ENCODE data around the gene TMC3. TPM values are rescaled to one million over a fixed set of nuclear protein-coding genes. Genes with fewer than 3 reads are reported as not detected.

Gene TMC3
- total and polyA plus RNA-seq, 7 experiments from 2014 or later = not detected

GRCh38 chr15:81299156-81299555 is 74.9 kb downstream of the TMC3 start:
- ChIA-PET POLR2A (interaction anchor here (1.2 to 23.2 kb wide), 10 partner anchors 3 to 301 kb away, joined by 3 to 642 read pairs (median 178); partner anchors contain the start of genes STARD5 and TLNRD1), CTCF (interaction anchor here (0.7 to 16.1 kb wide), 10 partner anchors 9 to 996 kb away, joined by 3 to 128 read pairs (median 7); no protein-coding TSS in a partner anchor)
- Histone ChIP-seq H3K36me3 (ENCODE audit: control insufficient read depth in 2 of 3, insufficient read depth in 3 of 3, low read length in 3 of 3) (peaks cover 39 to 69% (median 40%) of the 10 kb centered on the region in 3 experiments), H3K4me3 (ENCODE audit: low read length) (peak overlapping the region; percentile 74), H3K4me1 (ENCODE audit: control insufficient read depth in 2 of 2, insufficient read depth in 2 of 2, low read length in 2 of 2) (peaks cover 45 to 60% of the 10 kb centered on the region in 2 donors), H3K9me3 (ENCODE audit: control insufficient read depth in 2 of 3, low read length in 3 of 3) (no peaks in the 10 kb centered on the region), H3K27ac (ENCODE audit: low read depth, low read length) (peak overlapping the region; percentile 87), H3K27me3 (ENCODE audit: control insufficient read depth in 2 of 2, insufficient read depth in 2 of 2, low read length in 2 of 2) (no peaks in the 10 kb centered on the region)
- Mint-ChIP-seq H3K27me3 (no peaks in the 10 kb centered on the region), H3K36me3 (peaks cover 51 to 85% (median 73%) of the 10 kb centered on the region in 5 donors), H3K4me1 (peaks cover 45 to 69% (median 64%) of the 10 kb centered on the region in 7 donors), H3K27ac (peak overlapping the region; percentile 93 to 100 (median 96)), H3K4me3 (peak overlapping the region; percentile 80 to 100 (median 98)), H3K9me3 (peaks cover 0 to 3% (median 0%) of the 10 kb centered on the region in 11 donors)
- ATAC-seq (no peak), DNase-seq (no peak)
- intact Hi-C loops (cut with micrococcal nuclease) = loop anchor here (5.0 to 10.0 kb wide), 4 partner anchors 746 to 1516 kb away; partner anchors contain the start of genes MEX3B (in 2 of the 2) and ZFAND6 (in 1 of the 2)

- H3K27me3 ChIP-seq (ENCODE audit: control insufficient read depth in 2 of 2, insufficient read depth in 2 of 2, low read length in 2 of 2) = no peaks in the 10 kb centered on the region
- H3K4me1 Mint-ChIP-seq = peaks cover 40 to 69% (median 64%) of the 10 kb centered on the region in 7 donors
- no peaks in the 10 kb centered on the region for H3K27me3 Mint-ChIP-seq
- CTCF ChIA-PET = interaction anchor here (0.7 to 16.1 kb wide), 11 partner anchors 9 to 997 kb away, joined by 3 to 128 read pairs (median 7); no protein-coding TSS in a partner anchor
- peaks cover 46 to 80% (median 67%) of the 10 kb centered on the region in 5 donors for H3K36me3 Mint-ChIP-seq
- peak overlapping the region; percentile 93 to 100 (median 96) for H3K27ac Mint-ChIP-seq
- ATAC-seq (no peak), DNase-seq (no peak)
- intact Hi-C loops (cut with micrococcal nuclease) = loop anchor here (5.0 to 10.0 kb wide), 4 partner anchors 746 to 1516 kb away; partner anchors contain the start of genes MEX3B (in 2 of the 2) and ZFAND6 (in 1 of the 2)
- peaks cover 35 to 64% (median 36%) of the 10 kb centered on the region in 3 experiments for H3K36me3 ChIP-seq (ENCODE audit: control insufficient read depth in 2 of 3, insufficient read depth in 3 of 3, low read length in 3 of 3)
- H3K27ac ChIP-seq (ENCODE audit: low read depth, low read length) = peak overlapping the region; percentile 87
- POLR2A ChIA-PET = interaction anchor here (1.6 to 23.2 kb wide), 8 partner anchors 3 to 42 kb away, joined by 5 to 642 read pairs (median 344); partner anchors contain the start of gene STARD5
- H3K4me1 ChIP-seq (ENCODE audit: control insufficient read depth in 2 of 2, insufficient read depth in 2 of 2, low read length in 2 of 2) = peaks cover 44 to 59% of the 10 kb centered on the region in 2 donors
- H3K4me3 Mint-ChIP-seq = peak overlapping the region; percentile 80 to 100 (median 98)
- H3K9me3 Mint-ChIP-seq = peaks cover 0 to 3% (median 0%) of the 10 kb centered on the region in 11 donors
- peak overlapping the region; percentile 74 for H3K4me3 ChIP-seq (ENCODE audit: low read length)
- no peaks in the 10 kb centered on the region for H3K9me3 ChIP-seq (ENCODE audit: control insufficient read depth in 2 of 3, low read length in 3 of 3)
Observed at GRCh38 chr15:81298611-81299010, 75.4 kb downstream of the TMC3 start.

- Mint-ChIP-seq H3K4me3 (peak overlapping the region; percentile 80 to 100 (median 98)), H3K4me1 (peaks cover 34 to 68% (median 64%) of the 10 kb centered on the region in 7 donors), H3K9me3 (peaks cover 0 to 3% (median 0%) of the 10 kb centered on the region in 11 donors), H3K27me3 (no peaks in the 10 kb centered on the region), H3K36me3 (peaks cover 42 to 74% (median 60%) of the 10 kb centered on the region in 5 donors), H3K27ac (peak overlapping the region; percentile 93 to 100 (median 96))
- Histone ChIP-seq H3K9me3 (ENCODE audit: control insufficient read depth in 2 of 3, low read length in 3 of 3) (no peaks in the 10 kb centered on the region), H3K4me1 (ENCODE audit: control insufficient read depth in 2 of 2, insufficient read depth in 2 of 2, low read length in 2 of 2) (peaks cover 44 to 59% of the 10 kb centered on the region in 2 donors), H3K27ac (ENCODE audit: low read depth, low read length) (peak overlapping the region; percentile 87), H3K36me3 (ENCODE audit: control insufficient read depth in 2 of 3, insufficient read depth in 3 of 3, low read length in 3 of 3) (peaks cover 29 to 57% (median 31%) of the 10 kb centered on the region in 3 experiments), H3K27me3 (ENCODE audit: control insufficient read depth in 2 of 2, insufficient read depth in 2 of 2, low read length in 2 of 2) (no peaks in the 10 kb centered on the region), H3K4me3 (ENCODE audit: low read length) (peak overlapping the region; percentile 74)
- ATAC-seq = no peak
- DNase-seq = peak in 1 of 9 donors; percentile 31
- ChIA-PET CTCF (interaction anchor here (0.7 to 16.1 kb wide), 9 partner anchors 8 to 103 kb away, joined by 3 to 128 read pairs (median 7); no protein-coding TSS in a partner anchor), POLR2A (interaction anchor here (1.5 to 23.2 kb wide), 9 partner anchors 2 to 43 kb away, joined by 5 to 642 read pairs (median 207); partner anchors contain the start of gene STARD5)
- intact Hi-C loops (cut with micrococcal nuclease) = loop anchor here (2.0 to 10.0 kb wide), 6 partner anchors 13 to 1517 kb away; partner anchors contain the start of genes MEX3B (in 2 of the 2), STARD5 (in 1 of the 2) and ZFAND6 (in 1 of the 2)
Observed at GRCh38 chr15:81297603-81298575, 76.1 kb downstream of the TMC3 start.

DNA sequence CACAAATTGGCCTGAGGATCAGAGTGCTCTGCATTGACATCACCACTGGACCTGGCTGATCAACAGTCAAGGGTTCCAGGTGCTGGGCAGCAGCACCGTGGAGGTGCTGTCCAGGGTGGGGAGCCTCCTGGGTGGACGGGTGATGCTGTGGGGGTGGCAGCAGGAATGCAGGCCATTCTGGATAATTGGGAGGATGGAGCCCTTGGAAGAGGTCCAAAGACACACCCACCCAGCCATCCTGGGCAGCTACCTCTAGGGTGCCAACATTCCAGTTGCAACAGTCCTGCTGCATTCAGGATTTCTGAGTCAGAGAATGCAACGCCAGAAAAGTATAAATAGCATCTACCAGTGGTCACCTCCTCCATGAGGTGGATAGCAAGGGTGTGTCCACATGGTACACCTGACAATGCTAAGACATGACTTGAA is 76.9 kb downstream of the TMC3 start:
- no peaks in the 10 kb centered on the region for H3K27me3 ChIP-seq (ENCODE audit: control insufficient read depth in 2 of 2, insufficient read depth in 2 of 2, low read length in 2 of 2)
- peak overlapping the region; percentile 93 to 100 (median 96) for H3K27ac Mint-ChIP-seq
- H3K9me3 ChIP-seq (ENCODE audit: control insufficient read depth in 2 of 3, low read length in 3 of 3) = no peaks in the 10 kb centered on the region
- peak overlapping the region; percentile 74 for H3K4me3 ChIP-seq (ENCODE audit: low read length)
- no peak for ATAC-seq
- DNase-seq = no peak
- peaks cover 34 to 67% (median 64%) of the 10 kb centered on the region in 7 donors for H3K4me1 Mint-ChIP-seq
- peaks cover 34 to 68% (median 53%) of the 10 kb centered on the region in 5 donors for H3K36me3 Mint-ChIP-seq
- intact Hi-C loops (cut with micrococcal nuclease) = loop anchor here (2.0 to 10.0 kb wide), 6 partner anchors 14 to 1518 kb away; partner anchors contain the start of genes MEX3B (in 2 of the 2), STARD5 (in 1 of the 2) and ZFAND6 (in 1 of the 2)
- CTCF ChIA-PET = interaction anchor here (0.7 to 16.1 kb wide), 12 partner anchors 8 to 31 kb away, joined by 3 to 128 read pairs (median 4); no protein-coding TSS in a partner anchor
- peaks cover 0 to 3% (median 0%) of the 10 kb centered on the region in 11 donors for H3K9me3 Mint-ChIP-seq
- H3K27me3 Mint-ChIP-seq = no peaks in the 10 kb centered on the region
- peak overlapping the region; percentile 87 for H3K27ac ChIP-seq (ENCODE audit: low read depth, low read length)
- peaks cover 21 to 49% (median 23%) of the 10 kb centered on the region in 3 experiments for H3K36me3 ChIP-seq (ENCODE audit: control insufficient read depth in 2 of 3, insufficient read depth in 3 of 3, low read length in 3 of 3)
- POLR2A ChIA-PET = interaction anchor here (0.7 to 23.2 kb wide), 12 partner anchors 8 to 1910 kb away, joined by 3 to 642 read pairs (median 7); partner anchors contain the start of genes STARD5 and TLNRD1
- peaks cover 47 to 59% of the 10 kb centered on the region in 2 donors for H3K4me1 ChIP-seq (ENCODE audit: control insufficient read depth in 2 of 2, insufficient read depth in 2 of 2, low read length in 2 of 2)
- peak overlapping the region; percentile 80 to 100 (median 98) for H3K4me3 Mint-ChIP-seq

DNA sequence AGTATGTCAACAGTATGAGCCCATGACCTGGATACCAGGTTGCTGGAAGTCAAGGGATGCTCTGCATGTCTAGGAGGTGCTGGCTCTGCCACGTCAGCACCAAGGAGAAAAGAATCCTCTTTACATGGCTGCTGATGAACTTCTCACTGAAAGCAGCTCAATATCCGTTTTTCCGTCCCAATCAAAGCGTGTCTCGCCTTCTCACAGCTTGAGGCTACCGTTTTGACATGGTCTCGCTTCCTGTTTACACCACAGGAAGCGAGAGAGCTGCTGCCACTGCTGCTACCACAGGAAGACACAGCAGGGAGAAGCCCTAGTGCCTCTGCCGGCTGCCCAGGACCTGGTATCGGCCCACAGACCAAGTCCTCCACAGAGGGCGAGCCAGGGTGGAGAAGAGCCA is 77.3 kb downstream of the TMC3 start:
- Histone ChIP-seq H3K4me3 (ENCODE audit: low read length) (peak overlapping the region; percentile 74), H3K9me3 (ENCODE audit: control insufficient read depth in 2 of 3, low read length in 3 of 3) (no peaks in the 10 kb centered on the region), H3K4me1 (ENCODE audit: control insufficient read depth in 2 of 2, insufficient read depth in 2 of 2, low read length in 2 of 2) (peaks cover 52 to 59% of the 10 kb centered on the region in 2 donors), H3K36me3 (ENCODE audit: control insufficient read depth in 2 of 3, insufficient read depth in 3 of 3, low read length in 3 of 3) (peaks cover 18 to 45% (median 18%) of the 10 kb centered on the region in 3 experiments), H3K27me3 (ENCODE audit: control insufficient read depth in 2 of 2, insufficient read depth in 2 of 2, low read length in 2 of 2) (no peaks in the 10 kb centered on the region), H3K27ac (ENCODE audit: low read depth, low read length) (peak overlapping the region; percentile 87)
- Mint-ChIP-seq H3K27me3 (no peaks in the 10 kb centered on the region), H3K36me3 (peaks cover 29 to 63% (median 48%) of the 10 kb centered on the region in 5 donors), H3K4me1 (peaks cover 34 to 66% (median 64%) of the 10 kb centered on the region in 7 donors), H3K27ac (peak overlapping the region; percentile 93 to 100 (median 96)), H3K4me3 (peak overlapping the region; percentile 80 to 100 (median 98)), H3K9me3 (peaks cover 0 to 3% (median 0%) of the 10 kb centered on the region in 11 donors)
- ChIA-PET CTCF (interaction anchor here (0.8 to 16.1 kb wide), 13 partner anchors 9 to 32 kb away, joined by 3 to 128 read pairs (median 3); no protein-coding TSS in a partner anchor), POLR2A (interaction anchor here (0.6 to 23.2 kb wide), 13 partner anchors 8 to 1910 kb away, joined by 3 to 642 read pairs (median 6); partner anchors contain the start of genes STARD5 and TLNRD1)
- intact Hi-C loops (cut with micrococcal nuclease) = loop anchor here (1.0 to 10.0 kb wide), 11 partner anchors 8 to 1518 kb away; partner anchors contain the start of genes MEX3B (in 2 of the 2), STARD5 (in 2 of the 2), TLNRD1 (in 1 of the 2) and ZFAND6 (in 1 of the 2)
- DNase-seq (peak; percentile 38 to 87 (median 81)), ATAC-seq (peak; percentile 69)

Measured in naive thymus-derived CD4-positive, alpha-beta T cell (primary cell).